ENCODE results near the gene GOLT1A.

The GOLT1A gene, protein sequence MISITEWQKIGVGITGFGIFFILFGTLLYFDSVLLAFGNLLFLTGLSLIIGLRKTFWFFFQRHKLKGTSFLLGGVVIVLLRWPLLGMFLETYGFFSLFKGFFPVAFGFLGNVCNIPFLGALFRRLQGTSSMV

GRCh38 chr1:204213668-204214662 lies at the start of gene GOLT1A:
Gene GOLT1A (minus strand): TSS chr1:204213988. CDS start chr1:204213906, 82 bp downstream.
- DNase-seq, result peak; percentile 71

DNA sequence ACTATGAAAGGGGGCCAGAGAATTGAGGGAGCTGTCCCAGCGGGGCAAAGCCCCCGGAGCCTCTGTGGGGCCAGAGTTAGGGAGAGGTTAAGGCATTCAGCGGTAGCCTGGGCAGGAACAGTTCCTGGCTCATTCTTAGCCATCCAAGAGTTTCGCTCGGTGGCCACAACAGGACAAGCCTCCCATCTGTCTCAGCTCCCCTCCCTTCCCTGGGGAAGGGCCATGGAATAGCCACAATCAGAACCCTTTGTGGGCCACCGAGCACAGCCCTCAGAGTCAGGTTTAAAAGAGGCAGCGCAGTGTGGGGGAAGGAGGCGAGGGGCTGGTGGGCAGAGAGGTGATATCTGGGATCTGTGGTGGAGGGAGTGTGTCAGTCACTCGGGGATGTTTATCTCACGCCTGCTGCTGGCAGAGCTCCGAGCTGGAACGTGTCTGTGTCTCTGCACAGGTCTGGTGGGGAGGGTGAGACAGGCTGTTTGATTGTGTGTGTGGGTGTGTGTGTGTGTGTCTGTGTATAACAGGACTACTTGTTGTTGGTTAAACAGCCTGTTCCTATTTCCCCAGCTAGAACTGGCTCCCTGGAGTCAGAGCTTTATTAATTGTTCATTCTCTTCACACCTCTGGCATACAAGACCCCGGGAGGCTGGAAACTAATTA lies 49.6 kb upstream of the GOLT1A start:
- no peak for DNase-seq

GRCh38 chr1:204262506-204263253 lies 48.9 kb upstream of the GOLT1A start:
- no peak for DNase-seq

DNA sequence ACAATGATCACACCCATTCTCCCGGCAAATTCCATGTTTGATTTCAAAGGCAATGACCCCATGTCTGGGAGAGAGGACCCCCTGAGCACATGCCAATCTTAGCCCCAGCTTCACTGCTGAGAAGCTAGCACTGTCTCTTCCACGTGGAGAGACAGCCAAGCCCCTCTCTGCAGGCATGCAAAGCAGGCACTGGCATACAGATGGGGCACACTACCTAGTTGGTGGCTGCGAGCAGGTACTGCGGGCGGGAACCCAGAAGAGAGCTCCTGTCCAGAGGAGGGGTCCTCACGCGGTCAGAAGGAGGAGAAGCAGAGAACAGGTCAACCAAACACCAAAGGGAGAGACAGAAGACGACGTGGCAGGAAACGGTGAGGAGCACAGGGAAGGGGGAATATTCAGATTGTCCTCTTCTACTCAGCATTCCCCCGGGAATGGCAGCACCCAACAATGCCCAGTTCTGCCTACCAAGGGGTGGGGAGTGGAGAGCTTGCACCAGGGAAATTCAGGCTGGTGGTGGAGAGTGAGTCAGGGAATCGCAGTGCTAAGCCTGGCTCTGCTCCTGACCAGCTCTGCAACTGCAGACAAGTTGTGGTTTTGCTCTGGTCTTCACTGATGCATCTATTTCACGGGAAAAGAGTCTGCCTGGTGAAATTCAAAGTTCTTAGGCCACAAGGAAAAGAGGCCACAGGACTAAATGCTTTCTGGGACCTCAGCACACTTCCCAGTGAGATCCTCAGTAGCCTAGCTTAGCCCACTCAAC lies 48.1 kb upstream of the GOLT1A start:
- DNase-seq, result no peak

- no peak for DNase-seq
Observed at GRCh38 chr1:204261266-204261665, 47.5 kb upstream of the GOLT1A start.

- DNase-seq, result no peak
Observed at GRCh38 chr1:204260601-204261197, 46.9 kb upstream of the GOLT1A start.

GRCh38 chr1:204259782-204260181 lies 46.0 kb upstream of the GOLT1A start:
- DNase-seq, result no peak

- no peak for DNase-seq
Observed at GRCh38 chr1:204259196-204259595, 45.4 kb upstream of the GOLT1A start.

GRCh38 chr1:204258213-204259115 lies 44.7 kb upstream of the GOLT1A start:
- no peak for DNase-seq

DNA sequence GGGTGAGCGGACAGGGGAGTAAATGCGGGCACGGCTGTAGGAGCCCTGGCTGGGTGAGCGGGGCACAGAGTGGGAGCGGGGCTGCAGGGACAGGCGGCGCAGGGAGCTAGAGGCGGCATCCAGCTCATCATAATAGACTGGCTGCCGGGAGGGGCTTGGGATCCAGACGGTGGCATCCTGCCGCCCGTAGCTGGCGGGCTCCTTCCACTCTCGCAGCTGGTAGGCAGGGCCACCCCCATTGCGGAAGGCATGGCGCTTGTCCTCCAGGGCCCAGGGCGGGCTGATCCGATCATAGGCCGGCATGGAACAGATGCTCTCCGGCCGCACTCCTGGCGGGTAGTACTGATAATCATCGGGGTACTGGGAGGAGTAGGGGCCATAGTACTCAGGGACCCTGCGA lies 43.7 kb upstream of the GOLT1A start:
- DNase-seq, result no peak

- DNase-seq, result no peak
Observed at GRCh38 chr1:204256531-204256930, 42.7 kb upstream of the GOLT1A start.

- no peak for DNase-seq
Observed at GRCh38 chr1:204255966-204256365, 42.2 kb upstream of the GOLT1A start.

- DNase-seq, result no peak
Observed at GRCh38 chr1:204255225-204255624, 41.4 kb upstream of the GOLT1A start.

GRCh38 chr1:204254031-204254661 lies 40.4 kb upstream of the GOLT1A start:
- no peak for DNase-seq

GRCh38 chr1:204251926-204252689 lies 38.3 kb upstream of the GOLT1A start:
- no peak for DNase-seq

DNA sequence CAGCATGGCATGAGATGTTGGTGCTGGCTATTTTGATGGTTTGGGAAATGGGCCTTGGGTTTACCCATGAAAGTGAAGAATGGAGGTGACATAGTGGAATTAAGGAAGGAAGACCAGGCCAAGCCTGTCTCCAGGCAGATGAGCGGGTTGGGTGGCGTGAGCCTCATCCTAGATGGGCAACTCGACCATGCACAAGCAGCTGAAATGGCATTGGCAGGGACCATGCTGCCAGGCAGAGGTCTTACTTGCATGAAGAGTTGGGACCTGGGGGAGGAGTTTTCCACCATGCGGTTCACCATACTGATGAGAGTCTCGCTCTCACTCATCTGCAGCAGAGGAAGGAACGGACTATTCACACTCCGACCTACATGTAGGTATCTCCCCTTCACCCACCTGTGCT lies 37.5 kb upstream of the GOLT1A start:
- DNase-seq, result no peak

GRCh38 chr1:204250428-204251030 lies 36.7 kb upstream of the GOLT1A start:
- no peak for DNase-seq

- DNase-seq, result no peak
Observed at GRCh38 chr1:204249736-204250427, 36.1 kb upstream of the GOLT1A start.
